GM23248 (cell line): Measurements from ENCODE around the gene SCMH1.

Source experiments
- EZH2 ChIP-seq: fragments of 200-600 bp; sonication (generic); IDR thresholded peaks from 2 replicates; pipeline ENCODE4 v1.6.1; 2018; ENCODE audit warnings: antibody characterized with exemption, mild to moderate bottlenecking; ENCODE audit not compliant: insufficient read depth, poor library complexity, severe bottlenecking
- EZH2phosphoT487 ChIP-seq: fragments of 200-600 bp; sonication (generic); IDR thresholded peaks from 2 replicates; pipeline ENCODE4 v1.6.1; 2018; ENCODE audit warnings: antibody characterized with exemption, moderate library complexity, mild to moderate bottlenecking, low read depth; ENCODE audit not compliant: insufficient read depth

DNA sequence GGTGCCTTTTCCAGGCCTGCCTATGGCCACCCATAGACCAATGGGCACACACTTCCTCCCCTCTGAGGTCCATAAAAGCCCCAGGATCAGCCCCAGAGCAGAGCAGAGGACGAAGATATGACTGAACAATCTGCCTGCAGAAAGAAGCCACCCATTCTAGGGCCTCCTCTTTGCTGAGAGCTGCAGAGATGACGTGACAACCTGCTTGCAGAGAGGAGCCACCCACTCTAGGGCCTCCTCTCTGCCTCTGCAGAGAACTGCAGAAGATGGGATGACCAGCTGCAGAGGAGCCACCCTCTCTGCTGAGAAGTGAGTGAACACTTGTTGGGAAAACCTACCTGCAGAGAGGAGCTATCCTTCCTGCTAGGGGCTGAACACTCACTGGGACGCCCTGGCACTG, 79.7 kb downstream of the SCMH1 start:
- TF ChIP-seq EZH2 (no peak), EZH2phosphoT487 (no peak)
